GM19468 (cell line): Measurements from ENCODE around the gene KRTAP10-11.
"Not testable (repeated sequence)": the region's sequence is repeated elsewhere in the genome, so short reads cannot be mapped to it uniquely, and the experiment has no call there.

Source experiments
- ATAC-seq: cut with Tn5 transposase; IDR thresholded peaks from one replicate; pipeline ENCODE4 v1.9.1; 2021; ENCODE audit warnings: mild to moderate bottlenecking, moderate library complexity, moderate number of reproducible peaks; ENCODE audit not compliant: unreplicated experiment; ENCODE audit errors: extremely low read depth

Gene KRTAP10-11

DNA sequence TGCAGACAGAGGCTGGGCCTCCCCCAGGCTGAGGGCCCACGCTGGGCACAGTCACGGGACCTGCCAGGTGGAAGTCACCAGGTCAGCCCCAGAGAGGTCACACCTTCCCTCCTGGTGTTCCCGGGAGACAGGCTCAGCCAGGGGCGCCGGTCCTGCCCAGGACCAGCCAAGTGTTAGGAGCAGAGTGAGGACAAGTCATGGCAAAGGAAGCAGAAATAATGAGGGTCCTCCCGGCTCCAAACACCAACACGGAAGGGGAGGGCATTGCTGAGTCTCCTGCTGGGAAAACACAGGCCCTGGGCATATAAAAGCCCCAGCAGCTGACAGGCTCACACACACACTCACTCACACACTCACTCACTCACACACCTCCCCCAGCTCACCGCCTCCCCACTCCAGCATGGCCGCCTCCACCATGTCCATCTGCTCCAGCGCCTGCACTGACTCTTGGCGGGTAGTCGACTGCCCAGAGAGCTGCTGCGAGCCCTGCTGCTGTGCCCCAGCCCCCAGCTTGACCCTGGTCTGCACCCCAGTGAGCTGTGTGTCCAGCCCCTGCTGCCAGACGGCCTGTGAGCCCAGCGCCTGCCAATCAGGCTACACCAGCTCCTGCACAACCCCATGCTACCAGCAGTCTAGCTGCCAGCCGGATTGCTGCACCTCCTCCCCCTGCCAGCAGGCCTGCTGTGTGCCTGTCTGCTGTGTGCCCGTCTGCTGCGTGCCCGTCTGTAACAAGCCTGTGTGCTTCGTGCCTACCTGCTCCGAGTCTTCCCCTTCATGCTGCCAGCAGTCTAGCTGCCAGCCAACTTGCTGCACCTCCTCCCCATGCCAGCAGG is 9.0 kb upstream of the KRTAP10-11 start, which contains the start of gene KRTAP10-10:
Gene KRTAP10-10 (plus strand): TSS at position 339 of the 833 bp plus-strand sequence. CDS start 62 bp downstream, at position 401.
- no peak for ATAC-seq

DNA sequence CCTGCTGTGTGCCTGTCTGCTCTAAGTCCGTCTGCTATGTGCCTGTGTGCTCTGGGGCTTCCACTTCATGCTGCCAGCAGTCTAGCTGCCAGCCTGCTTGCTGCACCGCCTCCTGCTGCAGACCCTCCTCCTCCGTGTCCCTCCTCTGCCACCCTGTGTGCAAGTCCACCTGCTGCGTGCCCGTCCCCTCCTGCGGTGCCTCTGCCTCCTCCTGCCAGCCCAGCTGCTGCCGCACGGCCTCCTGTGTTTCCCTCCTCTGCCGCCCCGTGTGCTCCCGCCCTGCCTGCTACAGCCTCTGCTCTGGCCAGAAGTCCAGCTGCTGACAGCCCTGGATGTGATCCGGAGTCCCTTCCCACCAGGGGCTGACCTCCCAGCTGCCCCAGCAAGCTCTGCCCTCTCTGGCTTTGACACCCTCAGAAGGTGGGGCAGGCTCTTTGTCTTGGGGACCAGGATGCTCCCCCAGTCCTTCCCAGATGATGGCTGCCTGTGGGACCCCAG is 8.3 kb upstream of the KRTAP10-11 start:
- ATAC-seq = not testable (repeated sequence)

DNA sequence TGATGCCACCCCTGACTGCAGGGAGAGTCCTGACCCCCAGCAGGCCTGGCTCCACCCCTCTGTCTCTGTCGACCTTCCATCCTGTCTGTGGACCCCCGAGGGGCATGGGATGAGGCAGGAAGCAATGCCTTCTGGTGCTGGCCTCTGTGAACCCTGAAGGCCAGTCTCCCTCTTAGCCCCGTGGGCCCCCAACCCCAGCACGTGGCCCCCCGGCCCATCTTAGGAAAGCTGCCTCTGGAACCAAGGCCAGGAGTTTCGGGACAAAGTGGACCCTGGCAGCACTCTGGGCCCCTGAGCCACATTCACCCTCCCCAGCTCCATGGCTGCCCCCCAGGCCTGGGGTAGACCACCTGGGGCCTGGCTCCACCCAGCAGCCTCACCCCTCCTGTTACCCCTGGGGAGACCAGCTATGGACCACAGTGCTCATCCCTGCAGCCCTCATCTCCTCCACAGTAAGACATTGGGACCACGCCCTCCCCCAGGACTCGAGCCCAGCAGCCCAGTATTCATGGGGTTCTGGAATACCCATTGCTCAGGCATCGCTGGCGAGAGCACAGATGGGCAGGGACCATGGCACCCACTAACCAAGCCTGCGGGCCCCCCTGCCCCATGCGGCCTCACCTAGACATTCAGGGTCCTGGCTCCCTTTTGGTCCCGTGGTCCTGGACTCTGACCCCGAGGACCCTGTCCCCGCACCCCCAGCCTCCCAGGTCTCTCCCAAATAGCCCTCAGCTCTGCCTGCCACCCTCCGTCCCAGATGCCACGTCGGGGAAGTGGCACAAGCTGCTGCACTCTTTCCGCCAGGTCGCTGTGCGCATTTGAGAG is 7.5 kb upstream of the KRTAP10-11 start:
- not testable (repeated sequence) for ATAC-seq

DNA sequence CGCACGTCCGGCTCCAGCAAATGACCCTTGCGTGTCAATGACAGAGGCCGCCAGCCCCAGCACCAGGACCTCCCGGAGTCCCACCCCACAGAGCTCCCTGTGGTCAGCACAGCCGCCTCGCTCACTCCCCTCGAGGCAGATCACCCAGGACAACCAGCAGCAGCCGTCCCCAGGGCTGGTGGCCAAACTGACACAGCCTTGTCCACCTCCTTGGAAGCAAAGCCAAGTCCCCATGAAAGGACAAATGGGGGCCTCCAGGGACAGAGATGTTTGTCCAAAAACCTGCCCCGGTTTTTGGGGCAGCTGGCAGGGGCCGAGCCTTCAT is 6.9 kb upstream of the KRTAP10-11 start:
- ATAC-seq = no peak

DNA sequence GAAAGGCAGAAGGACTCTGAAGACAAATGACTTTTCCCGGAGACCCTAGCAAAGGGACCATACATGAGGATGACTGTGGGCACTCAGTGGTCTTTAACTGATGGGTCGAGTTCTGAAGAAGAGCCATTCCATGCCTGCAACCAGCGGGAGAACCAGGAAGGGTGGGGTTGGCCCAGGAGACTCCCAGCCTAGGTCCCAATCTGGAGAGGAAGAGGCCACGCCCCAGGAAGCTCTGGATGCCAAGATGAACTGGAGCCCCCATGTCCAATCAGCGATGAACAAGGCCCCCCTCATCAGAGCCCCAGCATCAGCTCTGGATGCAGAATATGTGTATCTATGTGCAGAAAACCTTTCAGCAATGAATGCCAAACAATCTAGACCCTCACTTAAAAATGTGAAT is 5.5 kb upstream of the KRTAP10-11 start:
- ATAC-seq = no peak

DNA sequence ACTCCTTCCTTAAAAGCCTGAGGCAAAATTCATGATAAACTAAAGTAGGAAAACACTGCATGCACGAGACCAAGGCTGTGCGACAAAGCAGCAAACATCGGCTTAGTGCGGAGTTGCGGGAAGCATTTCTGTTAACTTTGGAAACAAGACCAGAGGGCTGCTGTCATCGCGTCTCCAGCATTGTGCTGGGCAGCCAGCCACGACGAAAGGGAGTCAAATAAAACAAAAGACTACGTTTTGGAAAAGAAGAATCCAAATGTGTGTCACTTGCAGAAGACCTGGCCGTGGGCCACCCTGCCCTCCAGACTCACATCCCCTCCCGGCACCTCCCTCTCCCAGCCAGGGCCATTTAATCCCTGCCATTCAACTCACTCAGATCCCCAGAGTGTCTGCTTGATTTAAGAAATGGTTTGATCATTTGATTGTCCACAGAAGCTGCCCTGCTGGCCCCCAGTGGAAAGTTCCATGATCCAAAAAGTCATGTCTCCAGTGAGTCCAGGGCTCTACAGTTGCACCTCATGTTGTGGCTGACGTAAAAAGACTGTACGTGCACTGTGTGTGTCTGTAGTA is 2.4 kb upstream of the KRTAP10-11 start:
- no peak for ATAC-seq

DNA sequence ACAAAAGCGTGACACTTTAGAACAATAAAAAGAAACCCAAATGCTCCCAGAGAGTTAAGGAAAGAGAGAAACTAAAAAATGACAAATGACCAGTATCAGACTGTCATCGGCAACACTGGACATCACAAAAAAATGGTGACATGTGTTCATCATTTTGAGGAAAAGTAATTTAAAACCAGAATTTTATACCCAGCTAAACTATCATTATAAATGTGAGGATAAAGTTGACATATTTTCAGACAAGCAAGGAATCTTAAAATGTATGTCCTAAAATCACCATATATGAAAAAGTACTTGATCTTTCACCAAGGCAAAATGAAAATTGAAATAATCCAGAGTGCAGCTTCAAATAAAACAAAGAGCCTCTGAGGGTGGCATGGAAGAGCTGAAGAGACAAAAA is 1.3 kb upstream of the KRTAP10-11 start:
- ATAC-seq = no peak

DNA sequence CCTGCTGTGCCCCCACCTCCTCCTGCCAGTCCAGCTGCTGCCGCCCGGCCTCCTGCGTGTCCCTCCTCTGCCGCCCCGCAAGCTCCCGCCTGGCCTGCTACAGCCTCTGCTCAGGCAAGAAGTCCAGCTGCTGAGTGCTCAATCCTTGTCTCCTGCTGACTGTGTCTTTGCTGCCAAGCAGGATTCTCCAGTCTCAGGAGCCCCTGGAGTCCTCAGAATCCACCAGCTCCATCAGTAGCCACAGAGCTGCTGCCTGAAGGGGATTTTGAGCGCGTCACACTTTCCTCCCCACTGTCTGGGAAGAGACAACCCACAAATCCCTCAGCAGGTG is 973 bp downstream of the KRTAP10-11 start:
- ATAC-seq = no peak

DNA sequence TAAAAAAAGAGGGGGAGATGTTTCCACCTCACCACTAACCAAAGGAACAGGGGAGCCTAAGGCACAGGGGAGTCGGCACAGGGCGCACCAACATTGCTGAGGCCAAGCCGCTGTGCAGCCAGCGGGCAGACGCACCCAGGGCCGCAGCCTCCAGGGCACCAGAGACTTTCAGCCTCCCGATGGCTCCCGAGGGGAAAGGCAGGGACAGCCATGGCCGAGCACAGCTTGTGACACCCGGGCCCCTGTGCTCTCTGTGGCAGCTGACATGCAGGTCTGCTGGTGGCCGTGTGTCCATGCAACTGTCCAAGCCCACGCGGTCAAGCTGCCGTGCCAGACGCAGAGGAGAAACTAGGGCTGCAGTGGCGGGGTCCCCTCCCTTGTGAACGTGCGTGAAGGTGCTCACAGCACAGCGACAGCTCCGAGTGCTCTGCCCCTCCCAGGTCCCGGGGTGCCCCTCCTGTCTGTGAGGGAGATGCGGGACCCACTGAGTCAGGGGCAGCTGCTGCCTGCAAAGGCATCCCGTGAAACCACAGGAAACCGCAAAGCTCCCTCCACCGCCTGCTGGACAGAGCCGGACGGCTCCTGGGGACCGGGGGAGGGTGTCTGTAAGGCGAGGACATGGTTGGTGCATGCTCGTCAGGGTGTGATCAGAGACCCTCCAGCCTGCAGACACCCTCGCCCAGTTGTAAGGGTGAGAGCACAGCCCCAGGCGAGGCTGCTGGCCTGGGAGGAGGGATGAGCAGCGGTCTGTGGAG is 2.5 kb downstream of the KRTAP10-11 start:
- no peak for ATAC-seq

DNA sequence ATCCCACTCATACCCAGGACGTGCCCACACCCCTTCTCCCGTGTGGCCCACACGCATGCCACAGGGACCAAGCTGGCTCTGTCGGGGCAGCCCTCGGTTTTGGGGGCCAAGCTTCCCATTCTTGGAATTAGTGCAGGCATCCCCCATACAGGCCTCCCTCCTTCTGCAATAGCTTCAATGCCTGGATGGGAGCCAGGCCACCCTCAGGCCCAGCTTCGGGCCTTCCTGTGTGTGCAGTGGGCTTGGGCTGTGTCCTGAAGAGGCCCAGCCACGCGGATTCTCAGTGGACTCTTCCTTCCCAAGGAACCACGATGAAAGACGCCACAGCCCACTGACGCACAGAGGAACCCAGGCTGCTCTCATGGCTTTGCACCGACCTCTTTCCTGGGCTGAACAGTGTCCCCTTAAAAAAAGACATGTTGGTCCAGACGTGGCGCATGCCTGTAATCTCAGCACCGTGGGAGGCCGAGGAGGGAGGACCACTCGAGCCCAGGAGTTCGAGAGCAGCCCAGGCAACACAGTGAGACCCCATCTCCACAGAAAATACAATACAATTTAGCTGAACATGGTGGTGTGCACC is 3.4 kb downstream of the KRTAP10-11 start:
- no peak for ATAC-seq

DNA sequence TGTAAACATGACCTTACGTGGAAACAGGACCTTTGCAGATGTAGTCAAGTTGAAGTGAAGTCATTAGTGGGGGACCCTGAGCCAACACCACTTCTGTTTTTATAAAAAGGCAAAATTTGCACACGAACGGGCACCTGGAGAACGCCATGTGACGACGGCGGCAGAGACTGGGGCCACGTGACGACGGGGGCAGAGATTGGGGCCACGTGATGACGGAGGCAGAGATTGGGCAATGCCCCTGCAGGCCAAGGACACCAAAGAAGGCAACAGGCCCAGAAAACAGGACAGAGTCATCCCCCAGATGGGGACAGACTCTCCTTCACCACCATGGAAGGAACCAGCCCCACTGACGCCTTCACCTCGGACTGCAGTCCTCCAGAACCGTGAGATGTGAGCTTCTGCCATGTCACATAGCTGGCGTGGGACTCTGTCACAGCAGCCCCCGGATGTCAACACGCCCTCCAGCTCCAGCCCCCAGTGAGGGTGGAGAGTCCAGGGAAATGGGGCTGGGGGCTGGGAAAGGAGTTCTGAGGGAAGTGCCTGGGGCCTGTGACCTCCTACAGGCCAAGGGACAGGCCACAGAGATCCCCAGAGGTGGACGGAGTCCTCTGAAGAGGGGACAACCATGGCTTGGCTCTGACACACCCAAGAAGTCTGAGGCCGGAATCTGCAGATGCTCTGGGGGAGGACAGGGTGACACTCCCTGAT is 4.2 kb downstream of the KRTAP10-11 start:
- ATAC-seq = no peak

DNA sequence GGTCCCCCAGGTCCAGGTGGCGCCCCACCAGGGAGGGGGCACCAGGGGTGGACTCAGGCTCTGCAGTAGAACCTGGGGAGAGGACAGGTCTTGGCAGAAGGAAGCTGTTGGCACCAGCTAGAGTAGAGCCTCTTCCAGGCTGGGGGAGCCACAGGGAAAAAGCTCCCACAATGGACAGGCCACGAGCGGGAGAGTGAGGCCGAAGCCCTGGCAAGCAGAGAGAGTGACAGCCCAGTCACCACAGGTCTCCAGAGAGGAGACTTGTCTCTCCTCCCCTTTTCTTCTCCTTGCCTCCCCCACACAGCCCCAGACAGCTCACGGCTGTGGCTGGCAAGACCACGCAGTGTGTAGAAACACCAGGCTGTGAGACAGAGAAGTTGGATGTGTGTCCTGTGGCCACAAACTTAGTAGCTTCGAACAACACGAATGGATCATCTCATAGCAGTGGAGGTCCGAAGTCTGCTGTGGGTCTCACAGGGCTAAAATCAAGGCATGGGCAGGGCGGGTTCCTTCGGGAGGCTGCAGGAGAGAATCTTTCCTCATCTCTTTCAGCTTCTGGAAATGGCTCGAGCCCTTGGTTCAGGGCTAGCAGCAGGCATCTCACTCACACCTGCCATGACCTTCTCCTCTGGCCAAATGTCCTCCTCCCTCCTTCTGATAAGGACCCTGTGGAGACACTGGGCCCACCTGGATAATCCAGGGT is 4.9 kb downstream of the KRTAP10-11 start:
- no peak for ATAC-seq

DNA sequence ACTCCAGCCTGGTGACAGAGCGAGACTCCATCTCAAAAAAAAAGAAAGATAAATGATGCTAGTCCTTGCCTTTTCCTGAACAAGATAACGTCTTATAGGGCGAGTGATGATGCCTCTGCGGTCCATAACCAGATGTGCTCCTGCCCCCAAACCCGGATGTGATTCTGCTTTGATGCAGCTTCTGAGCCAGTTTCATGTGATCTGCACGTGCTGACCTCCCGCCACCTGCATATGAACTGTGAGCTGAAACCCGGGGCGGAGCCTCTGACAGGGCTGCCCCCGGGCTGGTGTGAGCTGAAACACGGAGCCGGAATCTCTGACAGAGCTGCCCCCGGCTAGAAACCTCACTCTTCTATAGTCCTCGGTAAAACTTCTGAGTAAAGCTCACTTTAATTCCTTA is 6.9 kb downstream of the KRTAP10-11 start:
- no peak for ATAC-seq

DNA sequence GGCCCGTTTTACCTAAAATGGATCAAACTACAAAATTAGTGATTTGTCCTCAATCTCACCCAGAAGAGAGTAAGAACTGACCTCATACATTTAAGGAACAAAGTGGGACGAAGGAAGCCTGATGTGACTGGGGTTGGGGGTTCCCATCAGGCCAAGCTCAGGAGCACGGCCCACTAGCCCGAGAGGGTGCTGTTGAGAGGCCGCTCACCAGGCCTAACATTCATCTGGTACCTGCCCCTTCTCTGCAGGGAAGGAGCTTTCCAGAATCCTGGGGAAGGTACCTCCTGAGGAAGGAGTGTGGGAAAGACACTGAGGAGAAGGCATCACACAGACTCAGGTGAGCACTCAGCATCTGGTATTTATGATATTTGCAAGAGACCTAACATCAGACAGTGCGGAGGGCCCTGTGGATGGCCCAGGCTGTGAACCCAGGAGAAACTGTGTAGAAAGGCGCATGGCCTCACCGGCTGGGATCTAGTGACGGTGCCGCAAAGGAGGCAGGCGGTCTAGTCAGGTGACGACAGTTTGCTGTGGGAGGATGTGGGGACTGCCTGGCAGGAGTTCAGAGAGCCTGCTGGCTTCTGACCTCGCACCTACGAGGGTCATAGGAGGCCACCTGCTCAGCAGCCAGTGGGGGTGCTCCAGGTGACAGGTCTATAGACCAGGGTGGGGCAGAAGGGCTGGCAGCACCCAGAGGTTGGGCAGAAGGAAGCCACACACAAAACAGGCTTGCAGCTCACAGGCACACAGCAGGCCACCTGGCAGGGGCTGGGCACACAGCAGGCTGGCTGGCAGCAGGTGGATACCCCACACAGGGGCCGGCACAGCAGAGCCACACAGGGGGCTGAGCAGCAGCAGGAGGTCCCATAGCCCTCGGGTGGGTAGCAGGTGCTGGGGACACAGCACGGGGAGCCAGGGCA is 7.7 kb downstream of the KRTAP10-11 start:
- no peak for ATAC-seq

DNA sequence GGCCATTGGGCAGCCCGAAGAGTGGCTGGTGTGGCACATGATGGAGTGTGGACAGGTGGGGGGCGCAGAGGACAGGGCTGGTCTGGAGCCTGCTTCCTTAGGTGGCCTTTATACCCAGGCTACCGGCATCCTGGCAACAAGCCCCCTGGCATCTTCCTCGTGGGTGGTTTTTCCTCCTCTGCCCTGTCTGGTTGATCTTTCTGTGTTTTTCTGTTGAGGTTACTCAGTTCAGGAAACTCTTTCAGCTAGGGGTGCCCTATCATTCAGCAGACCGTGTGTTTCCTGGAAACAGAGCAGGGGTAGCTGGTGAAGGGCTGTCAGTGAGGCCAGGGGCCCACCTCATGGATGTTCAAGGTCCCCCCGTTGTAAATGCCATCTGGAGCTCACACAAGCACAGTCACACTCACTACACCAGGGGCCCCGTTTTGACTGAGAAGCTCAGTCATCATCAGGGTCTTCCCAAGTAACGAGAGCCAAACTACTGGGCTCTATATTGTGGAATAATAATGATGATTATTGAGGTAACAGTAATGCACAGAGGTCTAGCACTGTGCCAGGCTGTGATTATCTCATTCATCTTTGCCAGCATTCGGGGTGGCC is 8.5 kb downstream of the KRTAP10-11 start, which contains the start of gene KRTAP12-4:
Gene KRTAP12-4 (minus strand): TSS at position 84 of the 600 bp plus-strand sequence. CDS start 45 bp downstream, at position 39.
- no peak for ATAC-seq

DNA sequence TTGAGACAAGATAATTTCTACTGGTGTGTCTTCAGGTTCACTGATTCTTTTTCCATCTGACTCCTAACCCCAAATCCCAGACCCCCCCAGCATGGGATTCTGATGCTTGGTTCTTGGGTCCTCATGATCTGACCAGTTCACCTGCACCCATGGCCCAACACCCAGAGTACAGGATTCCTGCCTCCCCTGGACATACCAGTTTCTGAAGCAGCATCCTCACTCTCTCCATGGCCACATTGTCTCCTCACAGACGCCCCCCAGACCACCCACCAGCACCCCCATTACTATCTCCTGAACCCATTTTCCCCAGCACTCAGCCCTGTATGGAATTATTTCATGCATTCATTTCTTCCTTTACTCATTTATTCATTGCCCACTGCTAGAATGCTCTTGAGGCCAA is 10.7 kb downstream of the KRTAP10-11 start:
- ATAC-seq = no peak
